ENCODE measurements around the gene MRPL24. TPM values are rescaled to one million over a fixed set of nuclear protein-coding genes. Genes with fewer than 3 reads are reported as not detected.

MRPL24 gene
- total RNA-seq, 1 experiment from 2014 or later: 48.1 TPM

DNA sequence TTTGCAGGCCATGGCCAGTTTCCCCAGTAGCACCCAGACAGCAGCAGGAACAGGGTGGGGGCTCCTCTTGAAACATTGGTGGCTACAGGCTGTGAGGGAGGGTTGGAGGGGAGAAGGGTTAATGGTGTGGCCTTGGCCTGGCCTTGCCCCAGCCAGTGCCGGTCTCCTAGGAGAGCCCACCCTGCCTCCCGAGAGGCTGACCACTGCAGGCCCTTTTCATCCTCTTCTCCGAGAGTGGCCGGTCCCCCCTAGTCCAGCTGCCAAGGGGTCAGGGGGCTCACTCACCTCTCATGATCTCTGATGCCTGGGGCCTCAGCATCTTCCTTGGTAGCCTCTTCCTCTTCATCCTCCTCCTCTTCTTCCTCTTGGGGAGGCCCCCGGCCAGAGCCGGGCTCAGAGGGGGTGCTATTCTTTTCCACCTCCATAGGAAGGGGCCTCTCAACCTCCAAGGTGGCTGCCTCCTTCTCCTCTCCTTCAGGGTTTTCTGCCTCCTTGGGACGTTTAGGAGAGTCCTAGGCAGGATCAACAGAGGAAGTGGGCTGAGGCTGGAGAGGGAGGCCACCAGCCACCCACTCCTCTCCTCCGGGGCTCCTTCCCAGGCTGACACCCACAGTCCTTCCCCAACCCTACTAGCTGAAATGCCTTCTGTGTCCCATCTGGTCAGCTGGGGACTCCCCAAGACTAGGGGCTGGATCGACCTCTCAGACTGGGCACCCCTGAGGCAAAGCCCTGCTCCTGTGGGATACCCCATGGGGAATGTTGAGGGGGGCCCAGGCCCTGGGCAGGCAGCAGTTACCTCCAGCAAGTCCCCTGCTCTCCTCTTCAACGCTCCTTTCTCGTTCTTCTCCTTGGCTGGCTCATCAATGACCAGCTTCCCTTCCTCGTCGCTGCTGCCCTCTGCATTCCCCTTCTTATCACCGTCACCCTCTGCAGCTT lies 2.7 kb upstream of the MRPL24 start:
- DNase-seq (ENCODE audit: low read depth): no peak

DNA sequence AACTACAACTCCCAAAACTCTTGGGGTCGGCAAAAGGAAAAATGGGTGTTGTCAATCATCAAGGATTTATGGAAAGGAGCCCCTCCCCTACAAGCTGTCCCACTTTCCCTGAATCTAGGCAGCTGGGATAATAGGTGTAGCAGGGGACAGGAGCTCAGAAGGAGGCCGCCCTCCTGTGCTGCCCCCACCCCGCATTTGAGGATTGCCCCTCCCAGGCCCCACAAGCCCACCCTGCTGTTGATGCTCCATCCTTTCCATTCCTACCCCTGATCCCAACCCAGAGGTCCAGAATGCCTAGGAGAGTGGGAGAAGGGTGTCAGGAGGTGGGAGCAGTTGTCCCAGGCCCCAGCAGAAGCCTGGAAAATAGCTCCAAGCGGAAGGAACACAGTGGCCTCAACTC lies 1.9 kb upstream of the MRPL24 start:
- no peak for DNase-seq (ENCODE audit: low read depth)

DNA sequence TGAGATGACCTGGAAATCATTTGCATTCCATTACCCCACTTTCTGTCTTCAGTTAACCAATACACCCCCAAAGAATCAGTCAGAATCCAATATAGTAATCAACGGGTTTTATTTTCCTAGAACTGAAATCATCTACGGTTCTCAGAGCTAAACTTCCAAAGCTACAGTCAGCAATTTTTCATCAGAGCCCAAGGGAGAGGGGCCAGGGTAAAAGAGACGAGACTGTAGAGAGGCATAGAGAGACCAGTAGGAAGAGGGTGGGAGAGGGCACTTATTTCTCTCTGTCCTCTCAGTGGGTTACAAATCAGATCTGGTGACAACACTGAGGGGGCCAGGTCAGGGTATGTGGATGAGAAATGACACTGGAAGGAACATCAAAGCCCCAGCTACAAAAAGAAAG lies 1.1 kb upstream of the MRPL24 start:
- no peak for DNase-seq (ENCODE audit: low read depth)

DNA sequence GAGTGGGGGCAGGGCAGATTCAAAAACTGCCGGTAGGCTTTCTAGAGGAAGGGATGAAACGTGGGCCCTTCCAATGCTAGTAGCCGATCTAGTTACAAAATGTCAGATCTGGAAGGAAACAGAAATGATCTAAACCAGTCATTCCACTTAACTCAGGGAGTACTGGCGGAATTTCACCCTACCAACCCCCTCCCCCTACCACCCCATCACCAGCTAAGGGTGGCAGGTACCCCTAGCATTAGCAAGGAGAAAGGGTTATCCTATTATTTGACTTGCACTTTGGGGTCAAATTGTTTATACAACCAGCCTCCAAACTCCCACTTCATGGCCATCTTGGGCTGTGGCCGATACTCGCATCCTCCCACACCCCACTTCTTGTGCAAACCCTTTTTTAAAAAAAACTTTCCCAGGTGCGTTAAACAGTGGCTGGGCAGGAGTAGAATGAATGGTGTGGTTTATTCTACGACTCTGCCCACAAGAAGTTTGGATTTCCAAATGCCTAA lies 644 bp upstream of the MRPL24 start:
- no peak for DNase-seq (ENCODE audit: low read depth)

DNA sequence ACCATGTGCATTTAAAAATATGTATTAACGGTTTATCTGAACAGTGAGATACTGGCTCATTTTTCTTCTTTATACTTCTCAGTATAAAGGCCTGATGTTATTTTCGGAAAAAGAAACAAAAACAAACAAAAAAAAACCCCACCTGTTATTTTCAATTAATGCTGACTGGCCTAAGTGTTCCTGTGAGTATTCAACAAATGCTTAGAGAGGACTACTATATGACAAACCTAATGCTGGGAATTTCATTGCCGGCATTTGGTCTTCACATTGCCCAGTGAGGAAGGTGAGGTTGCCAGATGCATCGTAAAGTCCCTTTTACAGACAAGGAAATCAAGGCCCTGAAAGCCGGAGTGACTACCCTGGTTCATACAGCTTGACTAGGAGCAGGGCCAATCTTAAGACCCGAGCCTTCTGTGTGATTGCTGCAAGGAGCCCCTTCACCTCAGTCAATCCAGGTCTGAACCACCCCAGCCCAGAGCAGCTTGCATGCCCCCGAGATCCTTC lies 599 bp downstream of the MRPL24 start:
- DNase-seq (ENCODE audit: low read depth): no peak

DNA sequence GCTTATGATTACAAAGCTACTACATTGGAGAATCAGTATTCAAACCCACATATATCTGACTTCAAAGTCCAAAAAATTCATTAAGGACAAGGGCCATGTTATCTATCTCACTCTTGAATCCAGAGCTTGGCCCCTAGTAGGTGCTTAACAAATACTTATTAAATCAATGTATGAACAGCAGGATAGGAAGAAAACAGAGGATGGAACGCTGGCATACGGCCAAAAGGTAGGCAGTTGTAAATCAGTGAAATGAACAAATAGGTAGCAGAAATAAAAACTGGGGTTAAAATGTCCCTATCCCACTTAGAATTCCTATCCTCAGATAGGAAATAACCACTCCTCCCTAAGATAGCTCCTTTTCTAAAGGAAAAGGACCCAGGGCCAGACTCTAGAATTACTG lies 2.0 kb downstream of the MRPL24 start:
- DNase-seq (ENCODE audit: low read depth): no peak

DNA sequence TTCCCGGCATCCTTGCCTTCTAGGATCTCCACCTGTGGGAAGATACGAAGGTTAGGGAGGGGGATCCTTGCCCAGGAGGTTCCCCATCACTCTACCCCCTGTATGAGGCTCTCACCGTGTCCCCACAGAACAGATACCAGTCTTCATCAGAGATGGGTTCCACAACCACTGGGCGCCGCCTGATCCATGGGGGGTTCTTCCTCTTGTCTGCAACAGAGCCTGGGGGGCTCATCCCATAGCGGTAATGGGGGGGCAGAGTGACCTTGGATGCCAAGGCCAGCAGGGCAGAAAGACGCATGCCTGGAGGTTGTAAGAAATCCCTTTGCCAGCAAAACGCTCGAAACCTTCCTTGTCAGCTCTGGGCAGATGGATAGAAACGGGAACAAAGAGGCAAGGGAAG lies 2.5 kb downstream of the MRPL24 start:
- DNase-seq (ENCODE audit: low read depth): no peak

DNA sequence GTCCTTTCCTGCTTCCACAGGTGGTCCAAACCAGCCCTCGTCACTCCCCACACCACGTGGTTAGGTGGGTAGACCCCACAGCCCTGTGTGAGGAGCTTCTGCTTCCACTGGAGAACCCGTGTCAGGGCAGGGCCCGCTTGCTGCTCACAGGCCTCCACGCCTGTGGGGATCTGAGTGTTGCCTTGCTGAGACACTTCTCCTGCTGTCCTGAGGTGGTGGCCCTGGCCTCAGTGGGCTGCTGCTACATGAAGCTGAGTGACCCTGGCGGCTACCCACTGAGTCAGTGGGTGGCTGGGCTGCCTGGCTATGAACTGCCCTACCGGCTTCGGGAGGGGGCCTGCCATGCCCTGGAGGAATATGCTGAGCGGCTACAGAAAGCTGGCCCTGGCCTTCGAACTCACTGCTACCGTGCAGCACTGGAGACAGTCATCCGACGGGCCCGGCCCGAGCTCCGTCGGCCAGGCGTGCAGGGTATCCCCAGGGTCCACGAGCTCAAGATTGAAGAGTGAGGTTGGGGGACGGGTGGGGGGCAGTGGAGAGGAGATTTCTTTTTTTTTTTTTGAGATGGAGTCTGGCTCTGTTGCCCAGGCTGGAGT lies 6.8 kb downstream of the MRPL24 start:
- no peak for DNase-seq (ENCODE audit: low read depth)

DNA sequence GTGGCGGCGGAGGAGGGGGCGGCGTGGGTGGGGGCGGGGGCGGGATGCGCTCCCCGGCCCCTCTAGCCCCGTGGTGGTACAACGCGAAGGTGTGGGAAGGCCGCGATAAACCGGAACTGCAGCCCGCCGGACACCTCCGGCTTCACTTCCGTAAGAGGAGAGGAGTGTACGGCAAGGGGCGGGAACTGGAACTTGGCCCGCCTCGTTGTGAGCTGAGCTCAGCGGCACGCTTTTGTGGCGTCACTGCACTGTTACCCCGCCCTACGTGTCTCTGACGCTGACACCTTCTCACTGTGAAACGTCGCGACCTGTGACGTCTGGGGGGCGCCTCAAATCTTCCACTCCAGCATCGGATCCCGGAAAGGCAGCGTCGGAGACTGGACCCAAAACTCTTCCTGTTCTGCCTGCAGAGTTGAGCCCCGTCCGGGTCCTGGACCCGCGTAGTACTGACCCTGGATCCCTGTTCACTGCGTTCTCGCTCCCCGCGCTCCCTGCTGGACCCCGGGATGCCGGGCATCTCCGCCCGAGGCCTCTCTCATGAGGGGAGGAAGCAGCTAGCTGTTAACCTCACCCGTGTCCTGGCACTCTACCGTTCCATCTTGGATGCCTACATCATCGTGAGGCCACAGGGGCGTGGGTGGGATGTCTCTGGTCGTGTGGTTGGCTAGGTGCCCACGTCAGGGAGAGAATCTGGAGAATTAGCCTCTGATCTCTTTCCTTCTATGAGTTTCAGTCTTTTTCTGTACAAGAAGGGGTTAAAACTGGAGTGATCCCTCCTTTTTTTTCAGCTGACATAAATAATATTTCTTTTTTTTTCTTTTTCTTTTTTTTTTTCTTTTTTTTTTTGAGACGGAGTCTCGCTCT lies 12.1 kb downstream of the MRPL24 start, which contains the start of gene ISG20L2:
Gene ISG20L2 (minus strand): TSS at position 168 of the 864 bp plus-strand sequence. CDS start 1,114 bp downstream, outside the sequence.
- peak; percentile 98 for DNase-seq (ENCODE audit: low read depth)

DNA sequence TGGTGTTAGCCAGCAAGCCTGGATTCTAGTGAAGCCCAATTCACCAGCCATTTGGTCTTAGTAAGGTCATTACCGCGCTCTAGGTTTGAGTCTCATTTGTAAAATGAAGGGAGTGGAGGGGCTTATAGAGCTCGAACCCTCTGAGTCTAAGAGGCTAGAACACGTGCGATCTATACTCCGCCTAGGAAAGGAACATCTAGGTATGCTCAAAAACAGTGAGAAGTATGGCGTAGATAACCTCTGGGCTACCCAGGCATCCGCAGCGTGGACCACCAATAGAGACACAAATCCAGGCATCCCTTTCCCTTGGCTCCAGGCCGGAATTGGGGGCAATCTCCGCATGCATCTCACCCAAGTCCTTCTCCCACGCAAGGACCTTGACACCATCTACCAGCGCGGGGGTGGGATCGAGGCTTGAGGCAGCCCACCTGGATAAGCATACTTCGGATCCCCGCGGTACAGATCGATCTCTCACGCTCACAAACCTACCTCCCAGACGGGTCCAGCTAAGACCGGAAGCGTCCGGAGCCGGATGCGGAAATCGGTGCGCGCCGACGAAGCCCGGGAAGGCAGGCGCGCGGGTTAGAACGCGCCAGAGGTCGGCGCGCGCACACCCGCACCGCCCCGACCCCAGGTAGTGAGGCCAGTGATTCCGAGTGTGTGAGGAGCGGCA lies 12.8 kb downstream of the MRPL24 start, which contains the start of gene METTL25B:
Gene METTL25B (plus strand): TSS at position 544 of the 673 bp plus-strand sequence. CDS start 636 bp downstream, outside the sequence.
- DNase-seq (ENCODE audit: low read depth): peak; percentile 85

DNA sequence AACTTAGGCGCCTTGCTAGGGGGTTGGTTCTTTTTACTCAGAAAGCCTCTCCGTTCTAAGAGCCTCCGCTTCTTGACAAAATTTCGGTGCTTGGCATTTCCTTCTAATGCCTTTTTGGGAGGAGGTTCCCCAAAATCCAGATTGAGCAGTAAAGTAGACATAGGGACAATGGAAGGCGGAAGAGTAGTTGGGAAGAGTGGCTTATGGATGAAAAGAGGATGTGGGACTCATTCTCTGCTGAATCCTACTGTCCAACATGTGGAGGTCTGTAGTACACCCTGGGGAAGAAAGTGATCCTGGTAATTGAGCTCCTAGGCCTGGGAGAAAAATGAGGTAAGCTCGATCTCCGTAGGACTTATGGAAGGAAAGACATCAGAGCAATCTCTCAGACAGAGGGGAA lies 13.4 kb downstream of the MRPL24 start:
- DNase-seq (ENCODE audit: low read depth): no peak

DNA sequence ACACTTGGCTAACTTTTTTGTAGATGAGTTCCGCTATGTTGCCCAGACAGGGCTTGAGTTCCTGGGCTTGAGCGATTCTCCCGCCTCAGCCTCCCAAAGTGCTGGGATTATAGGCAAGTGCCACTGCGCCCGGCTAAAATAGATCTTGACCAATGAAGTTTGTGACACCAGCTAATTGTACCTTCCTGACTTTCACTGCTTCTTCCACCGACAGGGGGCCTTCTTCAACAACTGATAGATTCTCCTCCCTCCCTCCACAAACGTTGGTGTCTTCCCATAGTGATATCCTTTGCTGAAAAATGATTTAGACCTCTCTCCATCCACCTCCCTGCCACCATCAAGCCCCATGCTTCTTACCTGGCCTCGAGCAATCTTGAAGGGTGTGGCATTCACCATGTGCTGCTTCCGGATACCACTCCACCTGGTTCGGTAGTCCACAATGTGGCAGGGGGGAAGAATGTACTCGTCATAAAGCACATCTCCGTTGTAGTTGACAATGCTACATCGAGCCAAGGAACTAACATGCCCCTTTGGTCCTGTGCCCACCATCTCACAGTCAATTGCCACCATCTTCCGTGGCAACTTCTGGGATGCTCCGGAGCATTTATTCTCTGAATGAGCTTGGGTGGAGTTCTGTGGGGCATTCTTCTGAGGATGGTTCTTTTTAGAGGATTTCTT lies 14.2 kb downstream of the MRPL24 start:
- peak; percentile 79 for DNase-seq (ENCODE audit: low read depth)

DNA sequence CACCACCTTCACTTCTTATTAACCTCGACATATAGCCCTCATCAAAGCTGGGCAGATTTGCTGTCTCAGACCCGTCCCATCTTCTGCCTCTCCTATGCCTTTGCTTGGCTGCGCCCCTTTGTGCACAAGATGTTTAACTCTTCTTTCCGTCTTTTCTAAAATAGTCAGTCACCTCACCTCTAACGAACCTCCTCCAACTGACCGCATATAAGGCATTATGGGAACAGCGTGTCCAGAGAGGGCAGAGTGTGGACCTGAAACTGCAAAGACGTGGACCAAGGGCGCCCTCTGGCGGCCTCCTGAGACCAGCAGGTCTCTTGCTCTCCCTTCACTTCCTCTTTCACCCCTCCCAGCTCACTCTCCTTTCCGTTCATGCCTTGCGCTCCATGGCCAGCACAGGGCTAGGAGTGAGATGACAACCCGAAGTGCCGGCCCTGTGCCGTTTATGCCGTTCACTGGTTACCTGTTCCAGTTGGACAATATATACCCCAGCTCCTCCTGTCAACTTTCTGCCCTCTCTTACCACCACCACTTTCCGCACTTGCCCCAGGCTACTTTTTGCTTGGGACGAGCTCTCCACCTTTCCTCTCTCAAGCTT lies 15.1 kb downstream of the MRPL24 start:
- DNase-seq (ENCODE audit: low read depth): peak; percentile 90

DNA sequence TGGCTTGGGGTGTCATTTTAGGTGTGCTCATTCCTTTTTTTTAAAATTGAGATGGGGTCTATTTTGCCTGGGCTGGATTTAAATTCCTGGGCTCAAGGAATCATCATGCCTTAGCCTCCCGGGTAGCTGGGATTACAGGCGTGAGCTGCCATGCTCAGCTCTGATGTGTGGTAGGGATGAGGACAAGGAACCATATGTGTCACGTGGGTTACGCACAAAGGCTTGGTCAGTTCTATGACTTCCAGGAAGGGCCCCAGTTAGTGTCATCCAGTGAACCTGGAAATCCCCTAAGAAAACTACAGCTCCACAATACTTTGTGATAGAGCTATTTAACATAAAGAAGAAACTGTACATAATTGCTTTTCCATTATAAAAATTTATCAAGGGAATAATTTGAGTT lies 19.4 kb downstream of the MRPL24 start:
- DNase-seq (ENCODE audit: low read depth): no peak

DNA sequence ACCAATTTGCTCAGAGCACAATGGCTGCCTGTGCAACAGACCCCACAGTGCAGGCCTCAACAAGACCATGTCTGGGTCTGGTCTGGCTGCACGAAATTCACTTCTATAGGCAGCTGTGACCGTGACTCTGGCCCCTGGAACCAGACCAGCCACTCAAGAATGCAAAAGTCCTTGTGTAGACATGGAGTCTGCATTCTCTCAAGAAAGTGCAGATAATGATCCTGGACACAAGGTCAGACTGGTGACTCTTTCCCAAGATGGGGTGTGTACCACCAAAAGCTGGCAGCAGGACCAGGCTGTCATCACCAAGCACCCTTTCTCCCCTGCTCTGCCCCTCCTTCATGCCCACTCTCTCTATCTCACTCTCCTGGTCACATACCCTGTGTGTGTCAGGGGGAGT lies 19.8 kb downstream of the MRPL24 start:
- DNase-seq (ENCODE audit: low read depth): no peak

DNA sequence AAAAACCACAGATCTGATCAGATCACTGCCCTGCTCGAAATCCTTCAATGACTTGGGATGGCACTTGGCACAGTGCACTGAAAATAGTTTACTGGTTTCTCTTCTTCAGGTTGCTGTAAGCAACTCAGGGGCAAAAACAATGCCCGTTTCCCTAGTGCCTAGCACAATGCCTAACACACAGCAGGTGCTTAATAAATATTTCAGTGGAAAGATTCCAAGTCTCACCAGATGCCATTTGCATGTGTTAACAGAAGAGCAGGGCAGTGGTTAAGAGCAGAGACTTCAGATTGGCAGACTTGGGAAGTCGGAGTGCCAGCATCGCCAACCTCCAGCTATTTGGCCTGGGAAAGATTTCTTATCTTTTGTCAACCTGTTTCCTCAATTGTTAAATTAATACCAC lies 23.5 kb downstream of the MRPL24 start:
- peak; percentile 57 for DNase-seq (ENCODE audit: low read depth)

DNA sequence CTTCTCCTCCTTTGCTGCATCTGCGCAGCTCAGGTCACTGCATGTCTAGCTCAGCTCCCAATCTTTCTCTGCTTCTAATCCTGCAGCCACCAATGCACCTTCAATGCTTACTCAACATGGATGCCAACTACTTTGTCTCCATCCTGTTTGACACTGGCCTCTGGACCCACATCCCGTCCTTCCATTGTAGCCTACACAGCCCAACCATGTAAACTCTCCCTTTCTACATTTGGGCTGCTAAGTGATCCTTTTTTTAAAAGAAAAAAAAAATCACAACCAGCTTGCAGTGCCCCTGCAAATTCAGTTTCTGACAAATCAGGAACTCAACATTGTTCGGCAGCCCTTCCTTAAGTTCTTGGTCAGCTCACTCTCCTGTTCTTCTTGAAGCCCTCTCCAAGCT lies 26.1 kb downstream of the MRPL24 start:
- no peak for DNase-seq (ENCODE audit: low read depth)

DNA sequence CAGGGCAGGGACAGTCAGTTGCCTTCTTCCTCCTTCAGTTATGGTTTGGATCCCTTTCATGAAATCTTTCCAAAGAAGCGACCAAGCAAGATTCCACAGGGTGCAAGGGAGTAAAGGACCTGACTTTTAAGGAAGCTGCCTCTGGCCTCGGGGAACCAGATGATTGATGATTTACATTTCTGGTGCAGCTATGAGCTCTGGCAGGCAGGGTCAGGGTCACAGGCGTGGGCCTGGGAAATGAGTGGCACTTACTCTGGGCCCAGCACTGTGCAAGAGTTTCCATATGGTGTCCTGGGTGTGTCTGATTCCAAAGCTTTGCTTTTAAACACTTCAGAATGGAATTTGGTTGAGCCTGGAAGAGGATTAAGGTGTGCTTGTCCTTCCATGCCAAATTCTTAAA lies 28.3 kb downstream of the MRPL24 start:
- peak; percentile 63 for DNase-seq (ENCODE audit: low read depth)

DNA sequence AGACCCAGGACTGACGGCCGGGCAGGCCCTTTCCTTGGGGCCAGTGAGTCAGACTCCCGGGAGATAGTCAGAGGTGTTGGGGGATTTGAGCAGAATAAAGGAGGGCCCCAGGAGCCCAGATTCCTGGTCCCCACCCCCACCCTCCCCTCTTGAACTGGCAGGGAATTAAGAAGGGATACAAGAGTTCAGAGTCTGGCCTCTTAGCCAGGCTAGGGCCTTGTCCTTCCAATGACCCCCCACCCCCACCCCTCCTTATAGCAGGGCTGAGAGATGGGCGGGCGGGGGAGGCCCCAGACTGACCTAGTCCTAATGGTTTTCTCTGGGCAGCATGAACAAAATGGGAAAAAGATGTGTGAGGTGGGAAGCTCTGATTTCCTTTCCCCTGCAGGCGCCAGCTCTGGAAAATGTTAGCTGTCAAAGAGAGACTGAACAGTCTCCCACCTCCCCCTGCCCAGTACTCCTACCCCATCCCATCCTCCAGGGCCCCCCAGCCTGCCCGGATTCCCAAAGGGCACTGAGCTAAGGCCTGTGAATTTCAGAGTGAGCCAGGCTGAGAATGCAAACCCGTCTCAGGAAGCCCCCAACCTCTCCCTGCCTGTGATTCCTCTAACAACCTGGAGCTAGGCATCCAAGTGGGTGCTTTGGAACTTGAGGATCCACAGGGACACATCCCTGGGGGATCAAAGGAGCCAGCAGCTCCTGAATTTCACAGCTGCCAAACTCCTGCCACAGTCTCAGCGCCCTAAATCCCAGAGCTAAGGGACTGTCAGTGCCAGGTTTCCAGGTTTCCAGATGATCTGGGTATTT lies 29.7 kb downstream of the MRPL24 start:
- peak; percentile 42 for DNase-seq (ENCODE audit: low read depth)

All from M059J (cell line).